ENCODE results near the gene PAPPA. TPM values are rescaled to one million over a fixed set of nuclear protein-coding genes. Genes with fewer than 3 reads are reported as not detected.

The PAPPA gene
- total RNA-seq, 6 experiments from 2014 or later = 0.07 to 0.50 (median 0.32) TPM

- Histone ChIP-seq H3K27ac (no peak overlapping the region), H3K4me1 (no peaks in the 10 kb centered on the region), H3K9me3 (no peaks in the 10 kb centered on the region), H3K36me3 (no peaks in the 10 kb centered on the region), H3K27me3 (no peaks in the 10 kb centered on the region), H3K4me3 (no peak overlapping the region)
- DNase-seq (no peak), ATAC-seq (no peak)
- WGBS (ENCODE audit: insufficient coverage, low coverage, low lambda C conversion rate, missing lambda C conversion rate) = 60% methylated on average over 2 of the region's 2 CpGs
- intact Hi-C loops (cut with DNase I) = no loop called here
- TF ChIP-seq CTCF (IDR thresholded peaks at IDR 0.05) = no peak
- no peak for TF ChIP-seq POLR2A (IDR thresholded peaks at IDR 0.05)
Observed at GRCh38 chr9:116260531-116260930, 106.9 kb downstream of the PAPPA start.

- H3K4me1 ChIP-seq = no peaks in the 10 kb centered on the region
- no peak overlapping the region for H3K27ac ChIP-seq
- H3K27me3 ChIP-seq = no peaks in the 10 kb centered on the region
- intact Hi-C loops (cut with DNase I) = no loop called here
- TF ChIP-seq POLR2A (IDR thresholded peaks at IDR 0.05) (no peak), CTCF (IDR thresholded peaks at IDR 0.05) (no peak)
- H3K9me3 ChIP-seq = no peaks in the 10 kb centered on the region
- DNase-seq (no peak), ATAC-seq (no peak)
- no peak overlapping the region for H3K4me3 ChIP-seq
- no peaks in the 10 kb centered on the region for H3K36me3 ChIP-seq
- 76% methylated on average over 5 of the region's 5 CpGs for WGBS (ENCODE audit: insufficient coverage, low coverage, low lambda C conversion rate, missing lambda C conversion rate)
Observed at GRCh38 chr9:116262448-116262847, 108.9 kb downstream of the PAPPA start.

GRCh38 chr9:116264361-116264760 is 110.8 kb downstream of the PAPPA start:
- H3K36me3 ChIP-seq = no peaks in the 10 kb centered on the region
- H3K27me3 ChIP-seq = no peaks in the 10 kb centered on the region
- H3K9me3 ChIP-seq = no peaks in the 10 kb centered on the region
- H3K27ac ChIP-seq = no peak overlapping the region
- no peak overlapping the region for H3K4me3 ChIP-seq
- H3K4me1 ChIP-seq = no peaks in the 10 kb centered on the region
- 33% methylated on average over 1 of the region's 1 CpG for WGBS (ENCODE audit: insufficient coverage, low coverage, low lambda C conversion rate, missing lambda C conversion rate)
- intact Hi-C loops (cut with DNase I) = no loop called here
- no peak for DNase-seq
- TF ChIP-seq CTCF (IDR thresholded peaks at IDR 0.05) (no peak), POLR2A (IDR thresholded peaks at IDR 0.05) (no peak)
- ATAC-seq = no peak

- WGBS (ENCODE audit: insufficient coverage, low coverage, low lambda C conversion rate, missing lambda C conversion rate) = 63% methylated on average over 1 of the region's 1 CpG
- Histone ChIP-seq H3K36me3 (no peaks in the 10 kb centered on the region), H3K4me1 (no peaks in the 10 kb centered on the region), H3K4me3 (no peak overlapping the region), H3K27me3 (no peaks in the 10 kb centered on the region), H3K9me3 (no peaks in the 10 kb centered on the region), H3K27ac (no peak overlapping the region)
- intact Hi-C loops (cut with DNase I) = no loop called here
- no peak for DNase-seq
- no peak for TF ChIP-seq POLR2A (IDR thresholded peaks at IDR 0.05)
- no peak for TF ChIP-seq CTCF (IDR thresholded peaks at IDR 0.05)
- no peak for ATAC-seq
Observed at GRCh38 chr9:116267021-116267420, 113.4 kb downstream of the PAPPA start.

- TF ChIP-seq POLR2A (IDR thresholded peaks at IDR 0.05) (no peak), CTCF (IDR thresholded peaks at IDR 0.05) (no peak)
- intact Hi-C loops (cut with DNase I) = no loop called here
- 79% methylated on average over 2 of the region's 2 CpGs for WGBS (ENCODE audit: insufficient coverage, low coverage, low lambda C conversion rate, missing lambda C conversion rate)
Observed at GRCh38 chr9:116269250-116269649, 115.7 kb downstream of the PAPPA start.

More at GRCh38 chr9:116269250-116269649, 115.7 kb downstream of the PAPPA start:
- Histone ChIP-seq H3K4me3 (no peak overlapping the region), H3K36me3 (no peaks in the 10 kb centered on the region), H3K27ac (no peak overlapping the region), H3K9me3 (no peaks in the 10 kb centered on the region), H3K27me3 (no peaks in the 10 kb centered on the region), H3K4me1 (no peaks in the 10 kb centered on the region)
- no peak for ATAC-seq
- DNase-seq = no peak
